RWPE2 (cell line): ENCODE results near the gene HOXA4.

Source experiments
- ATAC-seq: fragments of 200-7000 bp; cut with Tn5 transposase; 3 replicates; pipeline ENCODE4 v1.9.1; 2021; ENCODE audit warnings: low read depth
- DNase-seq: peaks from one replicate; pipeline ENCODE4 v3.0.0-alpha.2; 2020; ENCODE audit warnings: low spot score
- H3K27ac ChIP-seq: fragments of 450-650 bp; 2 replicates; pipeline ENCODE4 v1.5.1; 2017; ENCODE audit warnings: mild to moderate bottlenecking; ENCODE audit not compliant: poor library complexity, severe bottlenecking
- H3K27me3 ChIP-seq: fragments of 250-450 bp; sonication (Bioruptor Pico); 2 replicates; pipeline ENCODE4 v1.5.1; 2021; ENCODE audit warnings: mild to moderate bottlenecking, moderate library complexity; ENCODE audit not compliant: insufficient read depth, poor library complexity, severe bottlenecking
- H3K36me3 ChIP-seq: fragments of 250-450 bp; sonication (Bioruptor Pico); 2 replicates; pipeline ENCODE4 v1.5.1; 2020; ENCODE audit warnings: low read depth, mild to moderate bottlenecking, moderate library complexity
- H3K4me1 ChIP-seq: fragments of 250-450 bp; sonication (Bioruptor Pico); 2 replicates; pipeline ENCODE4 v1.5.1; 2021; ENCODE audit warnings: mild to moderate bottlenecking, moderate library complexity; ENCODE audit not compliant: insufficient read depth, poor library complexity, severe bottlenecking
- H3K4me3 ChIP-seq: fragments of 250-450 bp; sonication (Bioruptor Pico); 2 replicates; pipeline ENCODE4 v1.5.1; 2021; ENCODE audit warnings: mild to moderate bottlenecking, moderate library complexity; ENCODE audit not compliant: severe bottlenecking
- H3K9me3 ChIP-seq: fragments of 250-450 bp; sonication (Bioruptor Pico); 2 replicates; pipeline ENCODE4 v1.5.1; 2021; ENCODE audit warnings: mild to moderate bottlenecking, moderate library complexity; ENCODE audit not compliant: severe bottlenecking
- CTCF ChIP-seq: fragments of 450-650 bp; IDR thresholded peaks from one replicate; pipeline ENCODE4 v1.5.1; 2017; ENCODE audit warnings: mild to moderate bottlenecking, moderate library complexity; ENCODE audit not compliant: poor library complexity, severe bottlenecking

Gene HOXA4

GRCh38 chr7:27143023-27143949 lies 12.7 kb upstream of the HOXA4 start, which contains the start of gene HOXA5:
Gene HOXA5 (minus strand): TSS chr7:27143681. CDS start chr7:27143607, 74 bp downstream.
- Histone ChIP-seq H3K27me3 (no peaks in the 10 kb centered on the region), H3K4me1 (peaks cover 9% of the 10 kb centered on the region), H3K27ac (peak within 1 kb of the TSS; percentile 85), H3K9me3 (no peaks in the 10 kb centered on the region), H3K4me3 (peak within 1 kb of the TSS; percentile 64), H3K36me3 (peaks cover 3% of the 10 kb centered on the region; the same call in 1 of the 2 replicates)
- DNase-seq, result no peak
- peak; percentile 38 for ATAC-seq
- peak; percentile 97 for TF ChIP-seq CTCF

GRCh38 chr7:27142580-27143022 lies 12.0 kb upstream of the HOXA4 start:
- DNase-seq (no peak), ATAC-seq (peak; percentile 6)
- H3K27ac ChIP-seq, result peak overlapping the region; percentile 85
- no peaks in the 10 kb centered on the region for H3K27me3 ChIP-seq
- H3K9me3 ChIP-seq, result no peaks in the 10 kb centered on the region
- peak overlapping the region; percentile 64 for H3K4me3 ChIP-seq
- peaks cover 9% of the 10 kb centered on the region for H3K4me1 ChIP-seq
- peaks cover 3% of the 10 kb centered on the region; the same call in 1 of the 2 replicates for H3K36me3 ChIP-seq
- no peak for TF ChIP-seq CTCF

DNA sequence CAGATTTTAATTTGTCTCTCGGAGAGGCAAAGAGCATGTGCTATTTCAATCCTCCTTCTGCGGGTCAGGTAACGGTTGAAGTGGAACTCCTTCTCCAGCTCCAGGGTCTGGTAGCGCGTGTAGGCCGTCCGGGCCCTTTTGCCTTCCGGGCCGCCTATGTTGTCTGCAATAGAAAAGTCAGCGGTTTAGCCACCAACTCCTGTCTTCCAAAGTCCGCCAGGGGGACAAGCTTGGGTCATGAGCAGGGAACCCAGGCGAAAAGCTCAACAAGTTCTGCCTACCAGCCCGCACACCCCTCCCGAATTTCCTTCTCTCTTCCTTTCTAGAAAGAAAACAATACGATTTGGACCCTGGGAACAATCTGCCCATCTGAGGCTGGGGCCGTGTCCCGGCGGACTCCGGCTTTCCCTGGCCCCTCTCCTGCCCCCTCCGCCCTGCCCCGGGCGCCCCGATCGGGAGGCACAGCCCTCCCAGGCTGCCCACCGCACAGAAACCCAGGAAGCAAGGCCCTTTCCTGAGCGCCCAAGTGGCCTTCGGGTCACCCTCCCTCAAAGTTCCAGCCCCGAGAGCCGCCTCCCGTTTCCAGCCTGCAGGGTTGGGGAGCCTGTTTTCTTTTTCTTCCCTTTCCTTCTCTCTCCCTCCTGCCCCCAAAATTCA lies 11.5 kb upstream of the HOXA4 start:
- Histone ChIP-seq H3K27me3 (no peaks in the 10 kb centered on the region), H3K36me3 (peaks cover 3% of the 10 kb centered on the region; the same call in 1 of the 2 replicates), H3K4me1 (peaks cover 5% of the 10 kb centered on the region), H3K27ac (peak overlapping the region; percentile 85), H3K9me3 (no peaks in the 10 kb centered on the region), H3K4me3 (peak overlapping the region; percentile 64)
- ATAC-seq (no peak), DNase-seq (no peak)
- TF ChIP-seq CTCF, result peak; percentile 12

GRCh38 chr7:27141137-27141922 lies 10.8 kb upstream of the HOXA4 start:
- H3K4me1 ChIP-seq, result peaks cover under 1% of the 10 kb centered on the region
- H3K27ac ChIP-seq, result peak overlapping the region; percentile 85
- peak overlapping the region; percentile 64 for H3K4me3 ChIP-seq
- H3K27me3 ChIP-seq, result no peaks in the 10 kb centered on the region
- H3K36me3 ChIP-seq, result peaks cover 3% of the 10 kb centered on the region; the same call in 1 of the 2 replicates
- no peak for DNase-seq
- ATAC-seq, result no peak
- no peak for TF ChIP-seq CTCF
- no peaks in the 10 kb centered on the region for H3K9me3 ChIP-seq
